Activated naive CD4-positive, alpha-beta T cell treated with anti-CD3 and anti-CD28 coated beads for 36 hours (primary cell): ENCODE results near the gene LIMS4. TPM values are rescaled to one million over a fixed set of nuclear protein-coding genes. Genes with fewer than 3 reads are reported as not detected.
"Not testable (repeated sequence)": the region's sequence is repeated elsewhere in the genome, so short reads cannot be mapped to it uniquely, and the experiment has no call there.

Source experiments
- CTCF ChIA-PET: fragments of 350-600 bp; sonication (Branson Sonifier 250); formaldehyde crosslinking; loops from one replicate; lab custom pipeline; 2021; ENCODE audit warnings: antibody characterized with exemption; lab: Charles Lee
- DNase-seq: peaks from one replicate; pipeline ENCODE4 v3.0.0-alpha.2; 2020
- H3K27ac Mint-ChIP-seq: one replicate; pipeline ENCODE4 v1.8.0; 2021; ENCODE audit warnings: mild to moderate bottlenecking, mixed read lengths
- H3K27me3 Mint-ChIP-seq: one replicate; pipeline ENCODE4 v1.8.0; 2021; ENCODE audit warnings: low read depth, mixed read lengths
- H3K36me3 Mint-ChIP-seq: one replicate; pipeline ENCODE4 v1.8.0; 2021; ENCODE audit warnings: low read depth, mixed read lengths
- H3K4me1 Mint-ChIP-seq: one replicate; pipeline ENCODE4 v1.8.0; 2021; ENCODE audit warnings: low read depth, mixed read lengths
- H3K4me3 Mint-ChIP-seq: one replicate; pipeline ENCODE4 v1.8.0; 2021; ENCODE audit warnings: mild to moderate bottlenecking, moderate library complexity, mixed read lengths
- H3K9me3 Mint-ChIP-seq: one replicate; pipeline ENCODE4 v1.8.0; 2021; ENCODE audit warnings: mixed read lengths
- intact Hi-C: fragments of 100-400 bp; cut with micrococcal nuclease; formaldehyde crosslinking; loops from one replicate; pipeline ENCODE4 v1.15.1; 2023
- total RNA-seq, 2 experiments: library from RNA; stranded (reverse); gene quantifications; one replicate each; pipeline ENCODE4 v1.2.3, GENCODE V29; 2021

LIMS4 gene
- total RNA-seq, 2 experiments from 2014 or later: 1.1 to 1.6 TPM

DNA sequence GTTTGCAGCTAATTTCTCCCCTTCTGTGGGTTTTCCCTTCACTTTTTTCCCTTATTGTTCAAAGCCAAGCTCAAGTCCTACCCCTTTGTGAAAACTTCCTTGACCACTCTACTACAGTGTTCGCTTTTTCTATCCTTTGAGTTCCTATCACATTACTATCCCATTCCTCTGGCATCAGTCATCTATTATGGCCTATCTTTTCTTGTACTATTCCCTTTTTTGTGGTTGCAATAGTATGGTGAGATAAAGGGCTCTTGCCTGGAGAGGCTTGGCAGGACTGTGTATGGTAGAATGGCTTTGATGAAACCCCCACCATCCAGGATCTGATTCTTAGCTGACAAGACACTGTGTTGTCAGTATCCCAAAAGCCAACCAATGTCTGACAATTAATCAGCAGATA is 30.7 kb downstream of the LIMS4 start:
- H3K36me3 Mint-ChIP-seq, H3K4me3 Mint-ChIP-seq, intact Hi-C loops, H3K27ac Mint-ChIP-seq, CTCF ChIA-PET, H3K9me3 Mint-ChIP-seq, H3K4me1 Mint-ChIP-seq, DNase-seq, H3K27me3 Mint-ChIP-seq: not testable (repeated sequence)

DNA sequence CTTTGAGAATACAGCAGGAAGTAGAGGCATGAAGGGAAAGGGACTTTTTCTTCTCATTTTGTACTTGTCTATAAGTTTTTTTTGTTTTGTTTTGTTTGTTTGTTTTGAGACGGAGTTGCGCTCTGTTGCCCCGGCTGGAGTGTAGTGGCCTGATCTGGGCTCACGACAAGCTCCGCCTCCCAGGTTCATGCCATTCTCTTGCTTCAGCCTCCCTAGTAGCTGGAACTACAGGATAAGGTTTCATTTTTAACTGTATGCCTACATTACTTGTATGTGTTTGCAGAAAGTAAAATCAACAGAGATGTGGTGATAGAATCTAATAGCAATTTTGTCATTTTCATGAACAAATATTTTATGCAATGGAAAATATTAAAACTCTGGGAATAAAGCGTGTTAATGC is 38.1 kb downstream of the LIMS4 start:
- H3K27ac Mint-ChIP-seq, H3K27me3 Mint-ChIP-seq, H3K4me1 Mint-ChIP-seq, CTCF ChIA-PET, H3K4me3 Mint-ChIP-seq, H3K9me3 Mint-ChIP-seq, DNase-seq, H3K36me3 Mint-ChIP-seq, intact Hi-C loops: not testable (repeated sequence)

DNA sequence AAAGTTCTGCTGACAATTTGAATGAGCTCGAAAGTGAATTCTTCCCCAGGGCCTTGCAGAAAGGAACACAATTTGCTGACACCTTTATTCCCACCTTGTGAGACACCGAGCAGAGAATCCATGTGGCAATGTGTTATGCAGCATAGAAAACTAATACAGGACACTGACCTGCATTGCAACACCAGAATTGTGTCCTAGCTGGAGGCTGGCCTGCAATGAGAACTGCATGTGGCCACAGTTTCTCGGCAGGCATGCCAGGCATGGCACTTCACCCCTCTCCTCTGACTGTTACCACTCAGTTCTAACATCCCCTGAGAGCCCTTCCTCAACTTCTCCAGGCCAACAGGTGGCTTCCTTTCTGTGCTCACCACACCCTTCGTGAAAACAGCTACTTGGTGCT is 46.9 kb downstream of the LIMS4 start:
- DNase-seq, H3K4me1 Mint-ChIP-seq, CTCF ChIA-PET, H3K27ac Mint-ChIP-seq, H3K27me3 Mint-ChIP-seq, intact Hi-C loops, H3K36me3 Mint-ChIP-seq, H3K4me3 Mint-ChIP-seq, H3K9me3 Mint-ChIP-seq: not testable (repeated sequence)

DNA sequence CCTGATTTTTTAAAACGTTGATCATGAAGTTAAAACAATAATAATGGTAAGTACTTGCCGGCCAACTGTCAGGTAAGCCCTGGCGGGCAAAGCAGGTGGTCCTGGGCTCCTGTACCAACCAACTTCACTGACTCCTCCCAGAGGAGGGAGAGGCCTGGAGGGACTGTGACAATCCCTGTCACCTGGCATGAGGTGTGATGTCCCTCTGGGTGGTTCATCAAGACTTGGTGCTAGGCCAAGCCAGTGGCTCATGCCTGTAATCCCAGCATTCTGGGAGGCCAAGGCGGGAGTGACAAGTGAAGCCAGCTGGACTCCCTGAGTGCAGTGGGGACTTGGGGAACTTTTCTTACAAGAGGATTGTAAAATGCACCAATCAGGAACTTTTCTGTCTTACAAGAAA is 48.2 kb downstream of the LIMS4 start:
- CTCF ChIA-PET, H3K9me3 Mint-ChIP-seq, H3K4me3 Mint-ChIP-seq, H3K36me3 Mint-ChIP-seq, H3K27ac Mint-ChIP-seq, H3K27me3 Mint-ChIP-seq, DNase-seq, intact Hi-C loops, H3K4me1 Mint-ChIP-seq: not testable (repeated sequence)

DNA sequence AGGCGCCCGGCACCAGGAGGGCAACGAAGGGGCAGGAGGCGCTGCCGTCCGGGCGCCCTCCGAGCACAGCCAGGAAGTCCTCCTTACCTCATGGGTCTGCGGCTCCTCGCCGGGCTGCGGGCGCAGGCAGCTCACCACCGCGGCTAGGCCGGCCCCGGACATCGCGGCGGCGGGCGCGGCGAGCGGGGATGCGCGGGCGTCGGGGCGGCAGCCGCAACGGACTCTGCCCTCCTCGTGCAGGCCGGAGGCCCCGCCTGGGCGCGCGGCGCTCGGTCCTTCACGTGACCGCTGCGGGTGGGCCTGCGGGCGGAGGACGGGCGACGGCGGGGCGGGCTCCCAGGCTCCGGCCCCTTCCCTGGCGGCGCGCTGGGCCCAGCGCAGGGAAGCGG is 49.0 kb downstream of the LIMS4 start:
- H3K27ac Mint-ChIP-seq, H3K4me1 Mint-ChIP-seq, intact Hi-C loops, H3K27me3 Mint-ChIP-seq, DNase-seq, H3K9me3 Mint-ChIP-seq, H3K36me3 Mint-ChIP-seq, CTCF ChIA-PET, H3K4me3 Mint-ChIP-seq: not testable (repeated sequence)

DNA sequence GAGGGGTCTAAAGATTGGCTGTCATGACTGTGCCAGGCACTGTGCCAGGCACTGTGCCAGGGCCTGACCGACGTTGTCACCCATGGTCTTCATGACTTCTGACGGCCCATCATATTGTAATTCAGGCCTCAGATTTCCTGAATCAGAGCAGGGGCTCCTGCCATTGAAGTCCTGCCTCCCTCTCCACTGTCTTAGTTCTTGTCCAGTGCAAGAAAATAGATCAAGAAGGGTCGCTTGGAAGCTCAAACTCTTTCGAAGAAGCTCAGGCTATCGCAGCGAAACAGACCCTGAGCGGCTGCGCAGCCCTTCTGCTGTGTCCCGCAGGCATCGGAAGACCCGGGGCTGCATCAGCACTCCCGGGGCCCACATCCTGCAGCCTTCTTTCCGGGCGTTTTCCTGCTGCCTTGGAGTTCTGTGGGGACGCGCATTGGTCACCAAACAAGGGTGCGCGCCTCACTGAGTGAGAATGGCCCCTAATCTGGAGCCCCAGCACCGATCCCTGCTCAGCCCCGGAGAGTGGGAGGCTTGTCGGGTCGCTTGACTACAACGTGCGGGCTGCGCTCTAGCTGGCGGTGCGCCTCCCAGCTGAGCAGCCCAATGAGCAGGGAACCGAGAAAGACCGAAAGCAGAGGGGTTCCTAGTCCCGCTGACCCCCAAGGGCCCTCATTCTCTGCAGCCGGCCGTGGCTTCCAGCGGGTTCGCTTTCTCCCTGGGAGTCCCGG is 49.6 kb downstream of the LIMS4 start:
- H3K4me3 Mint-ChIP-seq, H3K9me3 Mint-ChIP-seq, CTCF ChIA-PET, H3K27me3 Mint-ChIP-seq, H3K36me3 Mint-ChIP-seq, DNase-seq, H3K4me1 Mint-ChIP-seq, H3K27ac Mint-ChIP-seq, intact Hi-C loops: not testable (repeated sequence)

DNA sequence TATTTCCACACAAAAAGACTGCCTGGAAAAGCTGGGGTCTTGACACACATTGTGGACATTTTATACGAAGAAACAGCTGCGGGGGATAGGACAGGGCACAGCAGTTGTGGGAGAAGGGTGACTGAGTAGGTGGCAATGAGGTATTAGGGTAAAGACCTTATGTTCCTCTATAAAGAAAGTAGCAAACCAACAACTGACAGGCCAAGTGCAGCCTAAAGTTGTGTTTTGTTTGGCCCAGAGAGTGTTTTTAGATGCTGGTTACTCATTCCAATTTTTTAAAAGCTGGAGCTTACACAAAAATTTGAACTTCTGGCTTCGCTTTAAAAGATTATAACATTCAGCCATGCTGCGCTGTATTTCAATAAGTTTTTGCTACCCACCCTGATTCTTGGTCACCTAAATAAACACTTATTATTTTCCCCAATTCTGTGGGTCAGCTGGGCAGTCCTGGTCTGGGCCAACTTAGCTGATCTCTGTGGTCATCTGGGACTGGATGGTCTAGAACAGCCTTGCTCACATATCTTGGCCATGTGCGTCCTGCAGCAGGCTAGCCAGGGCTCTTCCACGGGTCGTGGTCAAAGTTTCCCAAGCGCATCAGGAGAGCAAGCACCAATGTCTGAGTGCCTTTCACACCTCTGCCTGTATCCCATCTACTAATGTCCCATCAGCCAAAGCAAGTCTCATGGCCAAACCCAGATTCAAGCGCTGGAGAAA is 51.8 kb downstream of the LIMS4 start:
- H3K4me1 Mint-ChIP-seq, H3K27me3 Mint-ChIP-seq, H3K9me3 Mint-ChIP-seq, intact Hi-C loops, H3K36me3 Mint-ChIP-seq, H3K27ac Mint-ChIP-seq, H3K4me3 Mint-ChIP-seq, CTCF ChIA-PET, DNase-seq: not testable (repeated sequence)

DNA sequence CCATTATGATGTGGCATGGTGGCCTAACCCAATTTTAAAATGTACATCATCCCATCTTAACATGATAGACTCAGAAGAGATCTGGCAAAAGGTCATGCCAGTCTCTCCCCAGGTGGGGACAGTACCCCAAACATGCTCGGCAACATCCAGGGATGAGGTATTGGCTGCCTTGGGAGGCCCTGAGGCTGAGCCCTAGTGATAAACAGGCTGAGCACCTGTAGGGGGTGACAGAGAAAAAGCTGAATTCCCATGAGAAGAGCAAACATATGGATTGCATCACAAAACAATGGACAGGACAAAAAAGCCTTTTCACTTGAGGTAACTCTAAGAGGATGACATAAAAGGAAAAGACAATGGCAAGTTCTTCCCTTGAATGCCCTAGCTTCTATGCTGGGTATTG is 65.5 kb downstream of the LIMS4 start:
- H3K9me3 Mint-ChIP-seq, intact Hi-C loops, H3K27ac Mint-ChIP-seq, H3K4me3 Mint-ChIP-seq, H3K36me3 Mint-ChIP-seq, CTCF ChIA-PET, DNase-seq, H3K27me3 Mint-ChIP-seq, H3K4me1 Mint-ChIP-seq: not testable (repeated sequence)

DNA sequence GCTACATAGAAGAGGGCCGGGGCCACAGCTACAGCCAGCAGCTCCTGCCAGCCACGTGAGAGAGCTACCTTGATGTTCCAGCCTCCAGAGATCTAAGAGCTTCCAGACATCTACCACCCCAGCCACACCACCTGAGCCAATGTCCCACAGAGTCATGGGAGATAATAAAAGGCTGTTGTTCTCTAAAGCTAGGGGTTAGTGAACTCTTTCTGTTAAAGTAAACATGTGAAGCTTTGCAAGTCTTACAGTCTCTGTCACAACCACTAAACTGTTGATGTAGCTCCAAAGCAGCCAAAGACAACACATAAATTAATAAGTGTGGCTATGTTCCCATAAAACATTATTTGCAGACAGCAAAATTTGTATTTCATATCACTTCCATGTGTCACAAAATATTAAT is 67.6 kb downstream of the LIMS4 start:
- H3K27ac Mint-ChIP-seq, H3K9me3 Mint-ChIP-seq, H3K36me3 Mint-ChIP-seq, H3K4me1 Mint-ChIP-seq, intact Hi-C loops, H3K27me3 Mint-ChIP-seq, DNase-seq, H3K4me3 Mint-ChIP-seq, CTCF ChIA-PET: not testable (repeated sequence)

DNA sequence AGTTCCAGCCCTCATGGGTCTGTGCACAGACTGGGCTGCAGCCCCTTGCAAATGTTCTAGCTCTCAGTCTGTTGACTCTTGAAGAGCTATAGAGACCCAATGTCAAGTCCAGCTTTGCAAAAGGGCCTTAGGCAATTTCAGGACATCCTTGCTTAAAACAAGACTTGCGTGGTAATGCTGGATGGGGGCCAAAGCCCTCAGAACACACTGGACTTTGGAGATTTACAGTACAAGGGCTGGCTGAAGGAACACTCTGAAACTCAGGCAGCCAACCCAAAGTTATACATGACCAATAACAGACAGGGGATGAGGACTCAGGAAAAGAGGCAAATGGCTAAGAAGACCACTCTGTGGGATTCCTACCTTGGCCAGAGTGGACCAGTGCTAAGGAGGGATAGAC is 68.4 kb downstream of the LIMS4 start:
- H3K36me3 Mint-ChIP-seq, H3K9me3 Mint-ChIP-seq, H3K4me1 Mint-ChIP-seq, DNase-seq, H3K27ac Mint-ChIP-seq, H3K27me3 Mint-ChIP-seq, intact Hi-C loops, CTCF ChIA-PET, H3K4me3 Mint-ChIP-seq: not testable (repeated sequence)

DNA sequence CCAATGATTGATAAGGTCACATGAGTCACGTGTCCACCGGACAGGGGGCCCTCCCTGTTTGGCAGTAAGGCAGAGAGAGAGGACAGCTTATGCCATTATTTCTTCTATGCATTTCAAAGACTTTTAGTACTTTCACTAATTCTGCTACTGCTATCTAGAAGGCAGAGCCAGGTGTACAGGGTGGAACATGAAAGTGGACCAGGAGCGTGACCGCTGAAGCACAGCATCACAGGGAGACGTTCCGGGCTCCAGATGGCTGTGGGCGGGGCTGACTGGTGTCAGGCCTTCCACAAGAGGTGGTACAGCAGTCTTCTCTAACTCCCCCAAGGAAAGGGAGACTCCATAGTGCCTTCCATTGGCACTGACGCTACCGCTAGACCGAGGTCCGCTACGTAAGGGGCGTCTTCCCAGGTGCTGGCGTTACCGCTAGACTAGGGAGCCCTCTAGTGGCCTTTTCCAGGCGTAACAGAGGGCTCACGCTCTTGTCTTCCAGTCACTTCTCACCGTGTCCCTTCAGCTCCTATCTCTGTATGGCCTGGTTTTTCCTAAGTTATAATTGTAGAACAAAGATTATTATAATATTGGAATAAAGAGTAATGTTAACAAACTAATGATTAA is 71.5 kb downstream of the LIMS4 start:
- H3K4me3 Mint-ChIP-seq, DNase-seq, H3K9me3 Mint-ChIP-seq, H3K27ac Mint-ChIP-seq, H3K36me3 Mint-ChIP-seq, H3K27me3 Mint-ChIP-seq, H3K4me1 Mint-ChIP-seq, intact Hi-C loops, CTCF ChIA-PET: not testable (repeated sequence)

DNA sequence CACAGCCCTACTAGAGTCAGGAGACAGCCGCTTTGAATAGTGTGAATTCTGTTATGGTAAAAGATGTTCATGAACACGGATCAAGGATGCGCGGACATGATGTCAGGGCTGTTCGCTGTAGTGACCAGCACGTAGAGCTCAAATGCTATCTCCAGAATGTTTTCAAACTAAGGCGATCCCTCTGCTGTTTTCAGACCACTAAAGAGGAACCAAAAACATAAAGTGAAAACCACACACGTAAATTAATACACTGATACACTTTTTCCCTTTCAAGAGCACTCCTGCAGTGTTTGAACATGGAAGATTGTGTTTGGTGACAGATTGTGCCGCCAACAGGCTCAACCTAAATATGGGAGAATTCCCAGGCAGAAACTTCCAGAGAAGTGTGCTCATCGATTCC is 73.2 kb downstream of the LIMS4 start:
- H3K27ac Mint-ChIP-seq, DNase-seq, H3K9me3 Mint-ChIP-seq, H3K4me1 Mint-ChIP-seq, H3K27me3 Mint-ChIP-seq, intact Hi-C loops, CTCF ChIA-PET, H3K36me3 Mint-ChIP-seq, H3K4me3 Mint-ChIP-seq: not testable (repeated sequence)

DNA sequence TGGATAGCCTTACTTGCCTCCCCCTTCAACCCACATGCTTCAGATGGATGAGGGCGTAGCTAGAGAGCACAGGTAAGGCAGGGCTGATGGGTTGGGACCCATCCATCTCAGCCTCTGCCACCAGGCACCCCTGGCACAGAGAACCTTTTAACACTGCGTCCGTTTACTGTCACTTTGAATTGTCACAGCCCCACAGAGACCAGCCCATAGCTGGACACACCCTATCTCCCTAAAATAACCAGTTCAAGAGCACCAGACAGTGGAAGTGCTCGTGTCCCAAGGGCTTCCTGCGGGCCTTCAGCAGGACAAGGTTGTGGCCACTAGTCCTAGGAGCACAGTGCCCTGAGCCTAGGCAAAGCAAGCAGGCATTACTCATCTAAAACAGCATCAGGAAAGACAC is 76.6 kb downstream of the LIMS4 start:
- H3K9me3 Mint-ChIP-seq, H3K4me3 Mint-ChIP-seq, H3K27me3 Mint-ChIP-seq, H3K27ac Mint-ChIP-seq, H3K4me1 Mint-ChIP-seq, CTCF ChIA-PET, DNase-seq, intact Hi-C loops, H3K36me3 Mint-ChIP-seq: not testable (repeated sequence)
